Inferior parietal cortex (tissue), 1 donor: Measurements from ENCODE around the gene ROBO2.

ENCODE experiments used
- DNase-seq: peaks from one replicate; pipeline ENCODE4 v3.0.0-alpha.2; 2016; ENCODE audit errors: extremely low spot score

Gene ROBO2

GRCh38 chr3:77052733-77053670 is 13.1 kb downstream of the ROBO2 start:
- DNase-seq: no peak

DNA sequence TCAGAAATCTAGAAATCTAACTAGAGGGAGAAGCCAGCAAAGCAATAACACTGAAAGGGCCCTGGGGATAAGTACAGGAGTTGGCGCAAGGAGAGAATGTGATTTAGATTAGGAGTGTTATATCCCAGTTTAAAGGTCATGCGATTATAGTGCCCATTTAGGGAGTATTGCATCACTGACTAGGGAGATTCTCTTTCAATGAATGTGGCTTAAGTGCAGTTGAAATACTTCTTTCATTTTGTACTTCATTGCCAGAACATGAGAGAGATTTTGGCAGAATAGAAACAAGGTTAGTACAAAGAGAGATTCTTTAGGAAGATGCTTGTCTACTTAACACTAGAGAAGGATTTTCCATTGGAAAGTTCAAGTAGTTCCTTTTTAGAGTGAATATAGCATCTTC is 13.9 kb downstream of the ROBO2 start:
- no peak for DNase-seq

- DNase-seq: no peak
Measured at GRCh38 chr3:77055841-77056341, 16.0 kb downstream of the ROBO2 start.

GRCh38 chr3:77059354-77059753 is 19.5 kb downstream of the ROBO2 start:
- DNase-seq: no peak

DNA sequence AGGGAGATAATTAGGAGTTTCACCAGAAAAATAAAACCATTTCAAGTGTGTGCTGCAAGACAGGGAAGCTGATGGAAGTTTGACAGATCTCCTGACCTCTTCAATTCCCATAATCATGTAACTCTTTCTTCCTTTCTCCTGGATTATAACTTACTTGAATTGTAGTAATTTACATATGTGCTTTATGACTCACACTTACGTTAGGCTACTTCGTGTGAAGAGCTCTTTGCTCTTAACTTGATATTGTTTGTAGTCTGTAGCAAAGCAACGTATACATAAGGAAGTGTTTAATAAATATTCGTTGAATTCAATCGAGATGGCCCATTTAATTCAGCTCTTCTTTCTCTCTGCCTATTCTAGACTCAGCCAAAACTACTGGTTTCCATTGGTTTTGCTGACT is 23.5 kb downstream of the ROBO2 start:
- no peak for DNase-seq

GRCh38 chr3:77065750-77066149 is 25.9 kb downstream of the ROBO2 start:
- DNase-seq: no peak

GRCh38 chr3:77066829-77067228 is 26.9 kb downstream of the ROBO2 start:
- no peak for DNase-seq

GRCh38 chr3:77068808-77069207 is 28.9 kb downstream of the ROBO2 start:
- no peak for DNase-seq

- no peak for DNase-seq
Measured at GRCh38 chr3:77071364-77071763, 31.5 kb downstream of the ROBO2 start.

DNA sequence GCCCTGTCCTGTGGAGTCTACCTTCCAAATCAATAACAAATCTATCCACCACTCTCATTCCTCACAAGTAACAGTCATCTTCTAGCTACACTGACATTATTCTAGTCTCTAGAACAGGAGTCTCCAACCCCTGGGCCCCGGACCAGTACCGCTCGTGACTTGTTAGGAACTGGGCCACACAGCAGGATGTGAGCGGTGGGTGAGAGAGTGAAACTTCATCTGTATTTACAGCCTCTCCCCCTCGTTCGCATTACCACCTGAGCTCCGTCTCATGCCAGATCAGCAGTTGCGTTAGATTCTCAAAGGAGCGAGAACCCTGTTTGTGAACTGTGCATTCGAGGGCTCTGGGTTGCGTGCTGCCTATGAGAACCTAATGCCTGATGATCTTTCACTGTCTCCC is 31.9 kb downstream of the ROBO2 start:
- DNase-seq: no peak

GRCh38 chr3:77072232-77072631 is 32.3 kb downstream of the ROBO2 start:
- DNase-seq: no peak

GRCh38 chr3:77078279-77078678 is 38.4 kb downstream of the ROBO2 start:
- no peak for DNase-seq

DNA sequence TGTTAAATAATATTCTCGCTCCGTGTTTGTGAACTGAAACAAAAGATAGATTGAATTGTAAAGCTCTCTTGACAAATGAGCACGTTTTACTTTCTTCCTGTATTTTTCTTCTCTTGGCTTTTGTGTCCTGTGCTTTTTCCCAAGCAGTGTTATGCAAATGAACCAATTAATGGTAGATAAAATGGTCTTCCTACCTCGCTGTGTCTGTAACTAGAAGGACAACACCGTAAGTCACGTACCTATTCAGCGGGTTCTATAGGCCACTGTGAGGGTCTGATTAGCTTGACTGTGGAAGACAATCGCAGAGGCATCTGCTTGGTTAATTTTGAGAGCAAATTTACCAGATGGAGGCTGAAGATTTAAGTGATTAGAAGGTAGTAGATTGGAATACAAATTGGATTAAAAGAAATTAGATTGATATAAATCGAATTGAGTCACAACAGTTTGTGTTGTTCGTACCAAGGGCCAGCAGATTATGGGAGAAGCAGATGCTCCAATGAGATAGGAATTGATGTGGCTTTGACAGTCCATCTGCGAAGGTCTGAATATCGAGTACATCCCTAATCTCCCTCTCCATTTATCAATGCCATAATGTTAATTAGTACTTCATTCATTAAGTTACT is 40.2 kb downstream of the ROBO2 start:
- no peak for DNase-seq

- peak; percentile 21 for DNase-seq
Measured at GRCh38 chr3:77081240-77081661, 41.4 kb downstream of the ROBO2 start.

GRCh38 chr3:77084511-77084910 is 44.6 kb downstream of the ROBO2 start:
- DNase-seq: no peak

- no peak for DNase-seq
Measured at GRCh38 chr3:77086408-77086807, 46.5 kb downstream of the ROBO2 start.

GRCh38 chr3:77091809-77092208 is 51.9 kb downstream of the ROBO2 start:
- DNase-seq: no peak

- DNase-seq: no peak
Measured at GRCh38 chr3:77093101-77093500, 53.2 kb downstream of the ROBO2 start.

- no peak for DNase-seq
Measured at GRCh38 chr3:77096145-77096544, 56.2 kb downstream of the ROBO2 start.

DNA sequence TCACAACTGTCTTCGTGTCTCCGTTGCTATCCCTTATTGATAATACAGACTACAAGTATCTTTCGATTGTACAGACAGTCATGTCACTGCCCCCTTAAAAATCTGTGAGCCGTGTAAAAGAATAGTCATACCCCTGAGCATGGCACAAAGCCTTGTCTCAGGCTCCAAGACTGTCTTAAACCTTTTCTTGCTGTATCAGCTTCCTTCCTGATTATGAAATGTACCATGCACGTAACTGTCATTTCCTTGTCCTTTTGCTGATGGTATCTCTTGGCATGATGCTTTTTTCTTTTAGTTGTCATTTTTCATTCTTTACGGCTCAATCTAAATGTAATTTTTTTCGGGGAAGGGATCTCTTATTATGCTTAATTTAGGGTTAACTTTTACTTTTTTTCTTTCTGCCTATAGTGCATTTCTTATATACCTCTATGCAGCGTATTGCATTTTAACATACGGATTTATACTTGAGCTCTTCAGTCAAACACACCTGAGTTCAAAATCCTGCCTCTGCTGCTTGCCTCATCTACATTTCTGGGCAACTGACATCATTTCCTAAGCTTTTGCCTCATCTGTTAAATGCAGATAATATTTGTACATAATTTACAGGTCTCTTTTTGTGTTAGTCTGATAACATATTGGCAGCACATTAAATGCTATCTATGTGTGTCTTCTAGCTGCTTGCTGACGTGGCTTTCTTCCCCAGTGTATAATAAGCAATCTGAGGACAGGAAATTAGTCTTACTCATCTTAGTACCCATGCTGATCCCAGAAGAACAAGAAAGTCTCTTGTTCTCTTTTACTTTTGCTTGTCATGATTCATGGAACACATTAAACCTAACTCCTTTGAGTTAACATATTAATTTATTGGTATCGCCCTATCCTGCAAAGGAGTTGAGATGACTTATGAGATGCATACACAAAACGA is 57.3 kb downstream of the ROBO2 start:
- DNase-seq: no peak

DNA sequence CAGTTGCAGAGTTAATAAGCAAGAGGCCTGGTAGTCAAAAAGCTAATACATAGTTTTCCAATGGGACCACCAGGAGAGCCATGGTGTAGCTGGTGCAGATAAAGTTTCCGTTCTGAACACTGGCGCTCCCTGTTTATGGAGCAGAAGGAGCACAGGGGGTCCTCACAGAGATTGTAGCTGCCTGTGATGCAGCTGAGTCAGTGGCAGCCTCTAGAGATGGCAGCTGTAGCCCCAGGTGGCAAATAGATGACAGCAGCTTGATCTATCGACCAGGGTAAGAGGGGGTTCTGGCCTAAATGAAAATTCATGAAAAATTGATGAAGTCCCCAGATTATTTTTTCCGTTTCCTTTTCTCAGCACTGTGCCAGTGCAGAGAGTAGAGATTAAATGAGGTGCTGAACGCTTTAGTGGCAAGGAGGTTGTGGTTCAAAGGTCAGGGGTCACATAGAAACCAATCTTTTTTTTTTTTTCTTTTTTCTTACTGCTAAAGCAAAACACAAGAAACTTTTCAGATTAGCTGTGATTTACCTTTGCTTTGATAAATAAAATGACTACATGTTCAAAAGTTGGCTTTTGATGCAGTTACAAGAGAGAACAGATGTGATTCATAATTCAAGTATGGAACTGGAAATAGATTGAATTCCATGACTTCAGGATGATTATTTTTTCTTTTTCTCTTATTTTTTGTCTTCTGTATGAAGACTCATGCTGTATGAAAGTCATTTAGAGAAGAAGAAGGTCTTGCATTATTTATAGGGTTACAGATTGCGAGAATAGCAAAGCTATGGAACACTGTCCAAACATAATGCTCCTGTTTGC is 63.3 kb downstream of the ROBO2 start:
- DNase-seq: no peak
